GM21786 (cell line): ENCODE data around the gene TBC1D21.

ENCODE experiments used
- ATAC-seq: cut with Tn5 transposase; IDR thresholded peaks from one replicate; pipeline ENCODE4 v1.9.1; 2021; ENCODE audit not compliant: unreplicated experiment

Gene TBC1D21

GRCh38 chr15:73907035-73907408 lies 33.7 kb downstream of the TBC1D21 start:
- ATAC-seq = no peak

- peak; percentile 52 for ATAC-seq
These were observed 34.9 kb downstream of the TBC1D21 start for GRCh38 chr15:73908030-73908821.

- ATAC-seq = no peak
These were observed 35.4 kb downstream of the TBC1D21 start for GRCh38 chr15:73908822-73909122.

- no peak for ATAC-seq
These were observed 36.3 kb downstream of the TBC1D21 start for GRCh38 chr15:73909651-73910050.

- ATAC-seq = no peak
These were observed 37.3 kb downstream of the TBC1D21 start for GRCh38 chr15:73910522-73911303.

GRCh38 chr15:73912030-73912596 lies 38.7 kb downstream of the TBC1D21 start:
- no peak for ATAC-seq

GRCh38 chr15:73914145-73914544 lies 40.8 kb downstream of the TBC1D21 start:
- ATAC-seq = no peak

- no peak for ATAC-seq
These were observed 41.7 kb downstream of the TBC1D21 start for GRCh38 chr15:73915082-73915481.

GRCh38 chr15:73918784-73919183 lies 45.4 kb downstream of the TBC1D21 start:
- no peak for ATAC-seq

GRCh38 chr15:73919706-73920105 lies 46.3 kb downstream of the TBC1D21 start:
- ATAC-seq = no peak

- ATAC-seq = no peak
These were observed 48.0 kb downstream of the TBC1D21 start for GRCh38 chr15:73921254-73921925.

GRCh38 chr15:73922186-73923151 lies 49.1 kb downstream of the TBC1D21 start:
- no peak for ATAC-seq

GRCh38 chr15:73923156-73923487 lies 49.8 kb downstream of the TBC1D21 start:
- ATAC-seq = no peak

GRCh38 chr15:73923488-73924164 lies 50.3 kb downstream of the TBC1D21 start:
- no peak for ATAC-seq

GRCh38 chr15:73924171-73924921 lies 51.0 kb downstream of the TBC1D21 start:
- no peak for ATAC-seq

GRCh38 chr15:73925848-73926218 lies 52.5 kb downstream of the TBC1D21 start:
- ATAC-seq = no peak

- ATAC-seq = no peak
These were observed 53.0 kb downstream of the TBC1D21 start, which contains the start of gene LOXL1 for GRCh38 chr15:73926219-73927002. Gene LOXL1 (plus strand): TSS chr15:73926462. CDS start chr15:73926784, 322 bp downstream.

GRCh38 chr15:73927003-73927475 lies 53.7 kb downstream of the TBC1D21 start:
- no peak for ATAC-seq
